C4-2B (cell line): ENCODE data around the gene TIFAB.
"Not testable (repeated sequence)": the region's sequence is repeated elsewhere in the genome, so short reads cannot be mapped to it uniquely, and the experiment has no call there.

ENCODE experiments used
- H3K27ac ChIP-seq: fragments of 450-650 bp; 2 replicates; pipeline ENCODE4 v1.5.1; 2017
- CTCF ChIP-seq: fragments of 450-650 bp; conservative IDR thresholded peaks from 2 replicates; pipeline ENCODE4 v1.5.1; 2017; ENCODE audit warnings: mild to moderate bottlenecking
- ZFX ChIP-seq: fragments of 450-650 bp; IDR thresholded peaks from 2 replicates; pipeline ENCODE4 v1.6.1; 2017

The TIFAB gene

GRCh38 chr5:135452321-135453030, at the start of gene TIFAB:
TSS of gene TIFAB (minus strand) at chr5:135452351. CDS start at chr5:135449939, 2,412 bp downstream.
- H3K27ac ChIP-seq = no peak within 1 kb of the TSS
- TF ChIP-seq ZFX (no peak), CTCF (no peak)

- TF ChIP-seq ZFX (no peak), CTCF (no peak)
Observed at GRCh38 chr5:135498637-135498995, 46.5 kb upstream of the TIFAB start.

GRCh38 chr5:135497971-135498636, 46.0 kb upstream of the TIFAB start:
- TF ChIP-seq CTCF (no peak), ZFX (no peak)
- no peak overlapping the region for H3K27ac ChIP-seq

More at GRCh38 chr5:135498637-135498995, 46.5 kb upstream of the TIFAB start:
- H3K27ac ChIP-seq = no peak overlapping the region

GRCh38 chr5:135495531-135495930, 43.4 kb upstream of the TIFAB start:
- H3K27ac ChIP-seq = not testable (repeated sequence)

GRCh38 chr5:135494196-135494595, 42.0 kb upstream of the TIFAB start:
- no peak overlapping the region for H3K27ac ChIP-seq
- TF ChIP-seq CTCF (no peak), ZFX (no peak)

- TF ChIP-seq ZFX = no peak
- no peak for TF ChIP-seq CTCF
- no peak overlapping the region for H3K27ac ChIP-seq
Observed at GRCh38 chr5:135493406-135494180, 41.4 kb upstream of the TIFAB start.

GRCh38 chr5:135492319-135492626, 40.1 kb upstream of the TIFAB start:
- no peak overlapping the region for H3K27ac ChIP-seq
- TF ChIP-seq ZFX (no peak), CTCF (no peak)
